ENCODE data around the gene NOLC1. TPM values are rescaled to one million over a fixed set of nuclear protein-coding genes. Genes with fewer than 3 reads are reported as not detected.
A peak's percentile ranks its signal among the peaks of the same experiment; 100 is the strongest.

Gene NOLC1
- total and polyA plus RNA-seq, 2 donors (not counting 1 experiment from before 2014, with no cell fraction given) = 32.9 to 45.0 TPM

DNA sequence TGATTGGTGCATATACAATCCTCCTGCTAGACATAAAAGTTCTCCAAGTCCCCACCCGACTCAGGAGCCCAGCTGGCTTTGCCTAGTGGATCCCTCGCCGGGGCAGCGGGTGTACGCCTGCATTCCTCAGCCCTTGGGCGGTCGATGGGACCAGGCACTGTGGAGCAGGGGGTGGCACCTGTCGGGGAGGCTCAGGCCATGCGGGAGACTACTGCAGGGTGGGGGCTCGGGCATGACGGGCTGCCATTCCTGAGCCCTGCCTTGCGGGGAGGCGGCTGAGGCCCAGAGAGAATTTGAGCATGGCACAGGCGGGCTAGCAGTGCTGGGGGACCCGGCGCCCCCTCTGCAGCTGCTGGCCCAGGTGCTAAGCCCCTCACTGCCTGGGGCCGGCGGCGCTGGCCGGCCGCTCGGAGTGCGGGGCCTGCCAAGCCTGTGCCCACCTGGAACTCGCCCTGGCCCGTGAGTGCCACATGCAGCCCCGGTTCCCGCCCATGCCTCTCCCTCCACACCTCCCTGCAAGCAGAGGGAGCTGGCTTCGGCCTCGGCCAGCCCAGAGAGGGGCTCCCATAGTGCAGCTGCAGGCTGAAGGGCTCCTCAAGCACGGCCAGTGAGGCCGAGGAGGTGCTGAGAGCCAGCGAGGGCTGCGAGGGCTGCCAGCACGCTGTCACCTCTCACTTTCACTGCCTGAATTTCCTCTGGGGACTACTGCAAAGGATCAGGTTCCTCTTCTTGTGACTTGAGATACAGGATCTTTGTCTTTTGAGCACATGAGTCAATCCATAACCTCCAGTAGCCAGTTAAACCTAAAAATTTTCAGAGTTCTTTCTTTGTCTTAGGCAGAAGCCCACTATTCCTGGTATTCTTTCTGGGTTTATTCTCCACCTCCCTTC is 48.8 kb downstream of the NOLC1 start:
- peaks cover 0 to 3% of the 10 kb centered on the region in 2 donors for H3K4me1 ChIP-seq (ENCODE audit: control insufficient read depth in 2 of 2, insufficient read depth in 2 of 2, low read length in 2 of 2)
- ATAC-seq (ENCODE audit: low read depth) = no peak
- H3K4me1 Mint-ChIP-seq = peaks cover 11% of the 10 kb centered on the region
- no peak overlapping the region for H3K4me3 ChIP-seq (ENCODE audit: control extremely low read depth in 1 of 5, extremely low read depth in 1 of 5, insufficient read depth in 1 of 5, low read depth in 2 of 5, low read length in 4 of 5)
- intact Hi-C loops (cut with micrococcal nuclease) = no loop called here
- peaks cover 0 to 12% (median 10%) of the 10 kb centered on the region in 3 donors for H3K9me3 ChIP-seq (ENCODE audit: control extremely low read depth in 1 of 3, control insufficient read depth in 2 of 3, insufficient read depth in 1 of 3, low read length in 2 of 3)
- H3K79me2 ChIP-seq (ENCODE audit: control insufficient read depth, insufficient read depth, low read length) = no peaks in the 10 kb centered on the region
- 87% methylated on average over 34 of the region's 34 CpGs for WGBS (ENCODE audit: insufficient coverage)
- no peaks in the 10 kb centered on the region for H4K20me1 ChIP-seq (ENCODE audit: control insufficient read depth, insufficient read depth, low read length, poor library complexity, severe bottlenecking)
- H3K27ac ChIP-seq (ENCODE audit: low read length in 2 of 2) = no peak overlapping the region
- H3K27me3 ChIP-seq (replicated peaks in 1 of 4; ENCODE audit: control extremely low read depth in 1 of 4, control insufficient read depth in 3 of 4, insufficient read depth in 4 of 4, low read length in 3 of 4) = peaks cover 0 to 11% (median 1%) of the 10 kb centered on the region in 4 experiments
- POLR2A ChIA-PET = no interaction called here
- no peak overlapping the region for H3K4me2 ChIP-seq (replicated peaks; ENCODE audit: low read depth, low read length, poor library complexity, severe bottlenecking)
- H3K4me3 Mint-ChIP-seq = no peak overlapping the region
- CTCF ChIA-PET = interaction anchor here (0.6 kb wide), 1 partner anchor 350 kb away, joined by 3 read pairs; no protein-coding TSS in a partner anchor
- H3K27me3 Mint-ChIP-seq = peaks cover 28% of the 10 kb centered on the region
- no peaks in the 10 kb centered on the region for H3K36me3 ChIP-seq (replicated peaks in 1 of 2; ENCODE audit: control extremely low read depth in 1 of 2, control insufficient read depth in 1 of 2, extremely low read depth in 1 of 2, insufficient read depth in 2 of 2, low read length in 1 of 2)
- no peak overlapping the region for H2AFZ ChIP-seq (ENCODE audit: insufficient read depth, low read depth, low read length, poor library complexity, severe bottlenecking)
- no peak overlapping the region for H3K9ac ChIP-seq (ENCODE audit: low read length)
- peaks cover 11% of the 10 kb centered on the region for H3K9me3 Mint-ChIP-seq (ENCODE audit: insufficient read depth)
- TF ChIP-seq CTCF (IDR thresholded peaks at IDR 0.05) (no peak), EZH2 (IDR thresholded peaks at IDR 0.05; ENCODE audit: borderline replicate concordance, insufficient read depth, low read depth, low read length, poor library complexity, severe bottlenecking) (no peak)
- no peak overlapping the region for H3K27ac Mint-ChIP-seq
- DNase-seq = peak; percentile 29

GRCh38 chr10:102202386-102202785 is 50.2 kb downstream of the NOLC1 start:
- no CpG with 5 or more reads among the region's 1 CpG for WGBS (ENCODE audit: insufficient coverage)
- ATAC-seq (ENCODE audit: low read depth) = no peak

More at GRCh38 chr10:102202386-102202785, 50.2 kb downstream of the NOLC1 start:
- no peak overlapping the region for H3K4me2 ChIP-seq (replicated peaks; ENCODE audit: low read depth, low read length, poor library complexity, severe bottlenecking)
- Mint-ChIP-seq H3K4me3 (no peak overlapping the region), H3K9me3 (ENCODE audit: insufficient read depth) (peaks cover 11% of the 10 kb centered on the region), H3K4me1 (peaks cover 11% of the 10 kb centered on the region), H3K27me3 (peaks cover 23% of the 10 kb centered on the region), H3K27ac (no peak overlapping the region)
- intact Hi-C loops (cut with micrococcal nuclease) = no loop called here
- no peak overlapping the region for H3K9ac ChIP-seq (ENCODE audit: low read length)
- ChIA-PET POLR2A (no interaction called here), CTCF (no interaction called here)
- no peaks in the 10 kb centered on the region for H3K79me2 ChIP-seq (ENCODE audit: control insufficient read depth, insufficient read depth, low read length)
- peak overlapping the region; percentile 44 for H2AFZ ChIP-seq (ENCODE audit: insufficient read depth, low read depth, low read length, poor library complexity, severe bottlenecking)
- peaks cover 0 to 12% (median 10%) of the 10 kb centered on the region in 3 donors for H3K9me3 ChIP-seq (ENCODE audit: control extremely low read depth in 1 of 3, control insufficient read depth in 2 of 3, insufficient read depth in 1 of 3, low read length in 2 of 3)
- H3K36me3 ChIP-seq (replicated peaks in 1 of 2; ENCODE audit: control extremely low read depth in 1 of 2, control insufficient read depth in 1 of 2, extremely low read depth in 1 of 2, insufficient read depth in 2 of 2, low read length in 1 of 2) = no peaks in the 10 kb centered on the region
- no peak overlapping the region for H3K27ac ChIP-seq (ENCODE audit: low read length in 2 of 2)
- peaks cover 0 to 3% of the 10 kb centered on the region in 2 donors for H3K4me1 ChIP-seq (ENCODE audit: control insufficient read depth in 2 of 2, insufficient read depth in 2 of 2, low read length in 2 of 2)
- peaks cover 0 to 11% (median 1%) of the 10 kb centered on the region in 4 experiments for H3K27me3 ChIP-seq (replicated peaks in 1 of 4; ENCODE audit: control extremely low read depth in 1 of 4, control insufficient read depth in 3 of 4, insufficient read depth in 4 of 4, low read length in 3 of 4)
- TF ChIP-seq CTCF (IDR thresholded peaks at IDR 0.05) = no peak
- no peak for TF ChIP-seq EZH2 (IDR thresholded peaks at IDR 0.05; ENCODE audit: borderline replicate concordance, insufficient read depth, low read depth, low read length, poor library complexity, severe bottlenecking)
- H4K20me1 ChIP-seq (ENCODE audit: control insufficient read depth, insufficient read depth, low read length, poor library complexity, severe bottlenecking) = no peaks in the 10 kb centered on the region
- DNase-seq = no peak
- H3K4me3 ChIP-seq (ENCODE audit: control extremely low read depth in 1 of 5, extremely low read depth in 1 of 5, insufficient read depth in 1 of 5, low read depth in 2 of 5, low read length in 4 of 5) = no peak overlapping the region
